K562 (cell line): ENCODE data around the gene ZRANB3. TPM values are rescaled to one million over a fixed set of nuclear protein-coding genes. Genes with fewer than 3 reads are reported as not detected.

Experiments
- ATAC-seq: fragments of 200-7000 bp; cut with Tn5 transposase; 3 replicates; pipeline ENCODE4 v1.9.1; 2020; ENCODE audit warnings: moderate library complexity
- BruUV-seq: library from RNA; stranded (reverse); fragments of 400-500 nt; replicated peaks from 2 replicates; lab custom pipeline; 2021; lab: Mats Ljungman, UMichigan
- CTCF ChIA-PET: fragments of 300-600 bp; formaldehyde crosslinking; extraction: SDS; loops from one replicate; lab custom pipeline; 2021; ENCODE audit warnings: low intra/inter-chr PET ratio; lab: Yijun Ruan, JAX
- POLR2A ChIA-PET: fragments of 300-600, 350-650 bp; sonication (Branson Sonifier 250); formaldehyde crosslinking; extraction: SDS; loops from one replicate; lab custom pipeline; 2021; ENCODE audit warnings: antibody characterized with exemption, inconsistent platforms; lab: Yijun Ruan, JAX
- DNase-seq, 4 experiments: peaks; one replicate each; pipeline versions ENCODE4 v3.0.0 to v3.0.0-alpha.2; 2011 to 2018; ENCODE audit warnings: low spot score in 3 of 4, mixed read lengths in 3 of 4; ENCODE audit errors: extremely low read depth in 1 of 4
- FAIRE-seq: peaks from 2 replicates; lab custom pipeline; 2011; peaks lifted over from hg19 to GRCh38; lab: Jason Lieb, UNC
- H2AFZ ChIP-seq: 2 replicates; pipeline ENCODE4 v1.6.0; 2011; ENCODE audit warnings: low read depth, low read length, control low read depth, inconsistent platforms
- H3K27ac ChIP-seq: fragments of 200-600 bp; 3 replicates; pipeline ENCODE4 v1.8.0; 2011; ENCODE audit warnings: low read depth, mild to moderate bottlenecking, control low read depth, inconsistent platforms, low read length, moderate library complexity, mixed read lengths; ENCODE audit errors: extremely low read depth
- H3K27me3 ChIP-seq, 2 experiments: fragments of 300-600 bp in 1 of 2; 2 replicates in 1 of 2; 3 replicates in 1 of 2; pipeline versions ENCODE4 v1.6.0 to v1.8.0; 2011; ENCODE audit warnings: inconsistent platforms in 2 of 2, low read length in 2 of 2, mild to moderate bottlenecking in 1 of 2, mixed read lengths in 1 of 2, moderate library complexity in 1 of 2; ENCODE audit not compliant: control insufficient read depth in 2 of 2, insufficient read depth in 2 of 2
- H3K36me3 ChIP-seq: fragments of 300-600 bp; 3 replicates; pipeline ENCODE4 v1.8.0; 2011; ENCODE audit warnings: mild to moderate bottlenecking, low read length, inconsistent platforms; ENCODE audit not compliant: control insufficient read depth, insufficient read depth
- H3K4me1 ChIP-seq, 2 experiments: fragments of 200-600 bp in 1 of 2; replicated peaks in 1 of 2; 2 replicates in 1 of 2; 3 replicates in 1 of 2; pipeline versions ENCODE4 v1.5.1 to v1.8.0; 2011; ENCODE audit warnings: inconsistent platforms in 2 of 2, low read length in 2 of 2, mild to moderate bottlenecking in 1 of 2, mixed read lengths in 1 of 2, moderate library complexity in 1 of 2; ENCODE audit not compliant: control insufficient read depth in 2 of 2, insufficient read depth in 2 of 2
- H3K4me2 ChIP-seq: 2 replicates; pipeline ENCODE4 v1.6.1; 2011; ENCODE audit warnings: low read length, control low read depth, inconsistent platforms, mixed read lengths; ENCODE audit not compliant: insufficient read depth
- H3K4me3 ChIP-seq: fragments of 200-600 bp; sonication (generic), shearing (Covaris generic); 2 replicates; pipeline ENCODE4 v1.5.1; 2016; ENCODE audit warnings: control low read depth, inconsistent platforms
- H3K79me2 ChIP-seq: fragments of 200-600 bp; 3 replicates; pipeline ENCODE4 v1.8.0; 2011; ENCODE audit warnings: low read length, inconsistent platforms; ENCODE audit not compliant: control insufficient read depth, insufficient read depth
- H3K9ac ChIP-seq, 2 experiments: 2 replicates each; pipeline versions ENCODE4 v1.6.0 to v1.6.1; 2011; ENCODE audit warnings: low read depth in 2 of 2, low read length in 2 of 2, control low read depth in 1 of 2, inconsistent platforms in 1 of 2, mild to moderate bottlenecking in 1 of 2, mixed read lengths in 1 of 2; ENCODE audit not compliant: insufficient read depth in 1 of 2
- H3K9me1 ChIP-seq: one replicate; pipeline ENCODE4 v1.6.0; 2011; ENCODE audit warnings: inconsistent platforms, mild to moderate bottlenecking, low read length, moderate library complexity; ENCODE audit not compliant: control insufficient read depth, insufficient read depth
- H3K9me3 ChIP-seq: replicated peaks from 2 replicates; pipeline ENCODE4 v1.5.1; 2011; ENCODE audit warnings: low read depth, low read length, inconsistent platforms; ENCODE audit not compliant: control insufficient read depth, insufficient read depth
- H4K20me1 ChIP-seq: replicated peaks from 2 replicates; pipeline ENCODE4 v1.6.1; 2011; ENCODE audit warnings: low read length, inconsistent platforms, mixed read lengths; ENCODE audit not compliant: control insufficient read depth, insufficient read depth
- ADNP ChIP-seq: fragments of 200-800 bp; sonication (Bioruptor generic); IDR thresholded peaks from 2 replicates; pipeline ENCODE4 v1.6.1; 2016; ENCODE audit warnings: missing genetic modification characterization, missing compliant biosample characterization
- BCOR ChIP-seq: fragments of 450-650 bp; IDR thresholded peaks from 2 replicates; pipeline ENCODE4 v1.6.1; 2016
- C11orf30 ChIP-seq: fragments of 450-650 bp; IDR thresholded peaks from 2 replicates; pipeline ENCODE4 v1.6.1; 2016; ENCODE audit warnings: low read depth, mild to moderate bottlenecking
- CREB5 ChIP-seq: fragments of 250-450 bp; sonication (Bioruptor Pico); IDR thresholded peaks from 2 replicates; pipeline ENCODE4 v1.5.0; 2020; ENCODE audit warnings: mild to moderate bottlenecking
- E2F3 ChIP-seq: fragments of 250-450 bp; sonication (Bioruptor Pico); IDR thresholded peaks from 2 replicates; pipeline ENCODE4 v1.4.0; 2020; ENCODE audit warnings: mild to moderate bottlenecking
- FOXK2 ChIP-seq, 2 experiments: fragments of 450-650 bp; IDR thresholded peaks in 1 of 2; conservative IDR thresholded peaks in 1 of 2; 2 replicates each; pipeline ENCODE4 v1.6.1; 2016; ENCODE audit warnings: low read depth in 2 of 2, mild to moderate bottlenecking in 1 of 2
- NFIX ChIP-seq: fragments of 250-450 bp; sonication (Bioruptor Pico); IDR thresholded peaks from 2 replicates; pipeline ENCODE4 v1.4.0; 2020; ENCODE audit warnings: low read depth, mild to moderate bottlenecking, moderate library complexity
- NR2C2 ChIP-seq, 2 experiments: fragments of 200-800 bp in 1 of 2; sonication (Bioruptor generic) in 1 of 2; sonication (generic) in 1 of 2; formaldehyde crosslinking in 1 of 2; IDR thresholded peaks; 2 replicates each; pipeline versions ENCODE4 v1.6.1 to v1.8.0; 2016 to 2022; ENCODE audit warnings: mild to moderate bottlenecking in 1 of 2, missing compliant biosample characterization in 1 of 2, missing genetic modification characterization in 1 of 2, missing genetic modification reagents in 1 of 2
- PHB ChIP-seq: fragments of 250-450 bp; sonication (Bioruptor Pico); IDR thresholded peaks from 2 replicates; pipeline ENCODE4 v1.5.0; 2021
- PHF21A ChIP-seq: fragments of 450-650 bp; IDR thresholded peaks from 2 replicates; pipeline ENCODE4 v1.6.1; 2017; ENCODE audit warnings: low read depth, borderline replicate concordance
- PKNOX1 ChIP-seq: fragments of 450-650 bp; IDR thresholded peaks from 2 replicates; pipeline ENCODE4 v1.6.1; 2016
- SETDB1 ChIP-seq: IDR thresholded peaks from one replicate; pipeline ENCODE4 v1.6.1; 2012; ENCODE audit warnings: low read length, control low read depth, inconsistent platforms
- SREBF1 ChIP-seq: fragments of 150-350 bp; IDR thresholded peaks from 2 replicates; pipeline ENCODE4 v1.6.1; 2014; ENCODE audit warnings: antibody characterized with exemption, low read depth, low read length, borderline replicate concordance
- SRSF3 ChIP-seq: fragments of 200-400 bp; formaldehyde crosslinking; IDR thresholded peaks from 2 replicates; pipeline ENCODE4 v1.6.1; 2016; ENCODE audit warnings: mild to moderate bottlenecking, low read length, moderate library complexity; ENCODE audit not compliant: insufficient read depth
- ZBTB33 ChIP-seq: sonication (generic); formaldehyde crosslinking; IDR thresholded peaks from 2 replicates; pipeline ENCODE4 v1.8.1; 2023; ENCODE audit warnings: mild to moderate bottlenecking, missing genetic modification reagents
- ZNF146 ChIP-seq: IDR thresholded peaks from one replicate; pipeline ENCODE4 v1.6.1; 2018; ENCODE audit warnings: missing compliant biosample characterization; ENCODE audit not compliant: unreplicated experiment
- ZNF282 ChIP-seq: sonication (generic); formaldehyde crosslinking; IDR thresholded peaks from 2 replicates; pipeline ENCODE4 v1.8.1; 2023; ENCODE audit warnings: missing genetic modification reagents
- ZNF707 ChIP-seq: fragments of 250-450 bp; sonication (Bioruptor Pico); conservative IDR thresholded peaks from 2 replicates; pipeline ENCODE4 v1.8.0; 2022; ENCODE audit warnings: inconsistent platforms, mild to moderate bottlenecking, moderate library complexity
- WGBS: fragments of 100-300 bp; shearing (Covaris generic); methylation state at CpG from one replicate; pipeline ENCODE4 v1.1.6; 2016; ENCODE audit warnings: low coverage, mixed read lengths; ENCODE audit not compliant: insufficient coverage; ENCODE audit errors: missing lambda C conversion rate; 5-methylcytosine and 5-hydroxymethylcytosine counted together
- in situ Hi-C: fragments of 300-500 bp; cut with MboI; formaldehyde crosslinking; loops from 4 replicates; pipeline ENCODE4 v1.15.0; 2018; ENCODE audit warnings: inconsistent platforms, mixed read lengths
- intact Hi-C: fragments of 100-400 bp; cut with micrococcal nuclease; formaldehyde crosslinking; loops from 2 replicates; pipeline ENCODE4 v1.14.2; 2022
- polyA plus RNA-seq, 8 experiments: library from polyadenylated mRNA; depleted of rRNA in 4 of 8; stranded (reverse) in 5 of 8; unstranded in 3 of 8; fragments of >200 nt; fragmentation: Nextera tagmentation in 2 of 8; fragmentation: Illumina TruSeq in 1 of 8; extraction: Ambion mirVana in 2 of 8; extraction: Trizol in 1 of 8; gene quantifications; 2 replicates each; pipeline versions ENCODE4 v1.2.1 to v1.2.3, GENCODE V29; 2011 to 2014; ENCODE audit warnings: inconsistent platforms in 1 of 8, missing spikeins in 1 of 8
- total RNA-seq, 7 experiments: library from RNA; depleted of rRNA in 6 of 7; stranded (reverse); fragments of >200 nt in 6 of 7; fragmentation: Illumina TruSeq in 2 of 7; extraction: Trizol in 2 of 7; gene quantifications; 2 replicates each; pipeline versions ENCODE4 v1.2.1 to v1.2.3, GENCODE V29; 2011 to 2021; ENCODE audit warnings: low replicate concordance in 1 of 7

The ZRANB3 gene
- total and polyA plus RNA-seq, 9 of the 15 experiments (the other 6 are each of a cell fraction or from before 2014, with no cell fraction given), result 8.6 to 21.3 (median 14.7) TPM

- no peak overlapping the region for H3K27ac ChIP-seq
- ATAC-seq, result no peak
- BruUV-seq, result TSS peak; percentile 47
- no peak for TF ChIP-seq PKNOX1
- no peak for TF ChIP-seq SREBF1
- no peak for TF ChIP-seq ZBTB33 (CRISPR knock-in tag)
- TF ChIP-seq E2F3, result no peak
- TF ChIP-seq NR2C2 (CRISPR knock-in tag; IDR thresholded peaks at IDR 0.05), result no peak
- no peak for TF ChIP-seq NR2C2 (tag; IDR thresholded peaks at IDR 0.05)
- TF ChIP-seq ADNP, result no peak
- no peak for TF ChIP-seq SETDB1
- no peak for TF ChIP-seq ZNF282 (CRISPR knock-in tag)
- TF ChIP-seq CREB5 (CRISPR knock-in tag), result no peak
- TF ChIP-seq ZNF146, result no peak
- TF ChIP-seq SRSF3, result no peak
- TF ChIP-seq NFIX (CRISPR knock-in tag), result no peak
- TF ChIP-seq C11orf30, result no peak
- no peak for TF ChIP-seq ZNF707 (CRISPR knock-in tag)
- no peak for TF ChIP-seq BCOR
- TF ChIP-seq FOXK2 (conservative IDR thresholded peaks at IDR 0.05 in 1 of 2, IDR thresholded peaks at IDR 0.05 in 1 of 2; ENCODE audit: low read depth in 2 of 2), result no peak
- no peak for TF ChIP-seq PHB (CRISPR knock-in tag)
- no peak for TF ChIP-seq PHF21A
- TF ChIP-seq, all 486 proteins: peak for 0
- WGBS, result 26% methylated on average over 3 of the region's 3 CpGs
- in situ Hi-C loops, result no loop called here
- Histone ChIP-seq H3K79me2 (peaks cover 77% of the 10 kb centered on the region), H3K4me2 (peak overlapping the region; percentile 7; the same call in 1 of the 2 replicates), H2AFZ (no peak overlapping the region), H4K20me1 (no peaks in the 10 kb centered on the region), H3K9me1 (no peaks in the 10 kb centered on the region), H3K9ac (peak overlapping the region in 1 of 2 experiments; percentile 14; a peak in 1 of 4 replicates), H3K36me3 (peaks cover 7% of the 10 kb centered on the region; the same call in 1 of the 3 replicates), H3K27me3 (no peaks in the 10 kb centered on the region), H3K4me1 (peaks cover 0 to 15% of the 10 kb centered on the region in 2 experiments; a peak in 3 of 5 replicates), H3K4me3 (no peak overlapping the region; the same call in 1 of the 2 replicates), H3K9me3 (no peaks in the 10 kb centered on the region)
- FAIRE-seq (no peak), DNase-seq (no peak)
- ChIA-PET POLR2A (interaction anchor here (2.2 kb wide), 1 partner anchor 11 kb away, joined by 14 read pairs; no protein-coding TSS in a partner anchor), CTCF (no interaction called here)
- intact Hi-C loops, result loop anchor here (5.0 to 10.0 kb wide), 3 partner anchors 332 to 530 kb away; partner anchors contain the start of gene RAB3GAP1
Measured at GRCh38 chr2:135532581-135532980, 1.6 kb upstream of the ZRANB3 start.
